ENCODE measurements around the gene DXO.
"Not testable (repeated sequence)": the region's sequence is repeated elsewhere in the genome, so short reads cannot be mapped to it uniquely, and the experiment has no call there.

Gene DXO

DNA sequence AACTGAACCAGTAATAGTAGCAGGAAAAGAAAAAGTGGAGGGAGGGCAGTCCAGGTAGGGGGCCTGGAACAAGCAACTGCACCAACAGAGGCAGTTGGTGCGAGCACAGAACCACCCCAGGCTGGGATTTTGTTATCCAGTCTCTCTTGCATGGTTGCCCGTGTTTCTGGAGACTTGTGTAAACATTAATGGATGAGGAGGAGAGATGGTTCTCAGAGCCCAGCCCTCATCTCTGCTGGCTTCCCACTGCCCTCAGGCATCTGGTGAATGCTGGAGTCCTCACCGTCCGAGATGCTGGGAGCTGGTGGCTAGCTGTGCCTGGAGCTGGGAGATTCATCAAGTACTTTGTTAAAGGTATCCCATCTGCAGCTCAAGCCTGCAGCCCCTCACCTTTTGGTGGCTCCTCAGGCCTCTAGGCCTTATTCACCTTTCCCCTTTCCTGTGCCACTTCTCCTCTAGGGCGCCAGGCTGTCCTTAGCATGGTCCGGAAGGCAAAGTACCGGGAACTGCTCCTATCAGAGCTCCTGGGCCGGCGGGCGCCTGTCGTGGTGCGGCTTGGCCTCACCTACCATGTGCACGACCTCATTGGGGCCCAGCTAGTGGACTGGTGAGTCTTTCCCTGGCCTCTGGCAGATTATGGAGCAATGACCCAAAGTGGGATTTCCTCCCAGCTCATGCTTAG, 8.4 kb upstream of the DXO start:
- DNase-seq (ENCODE audit: low read depth) = not testable (repeated sequence)

DNA sequence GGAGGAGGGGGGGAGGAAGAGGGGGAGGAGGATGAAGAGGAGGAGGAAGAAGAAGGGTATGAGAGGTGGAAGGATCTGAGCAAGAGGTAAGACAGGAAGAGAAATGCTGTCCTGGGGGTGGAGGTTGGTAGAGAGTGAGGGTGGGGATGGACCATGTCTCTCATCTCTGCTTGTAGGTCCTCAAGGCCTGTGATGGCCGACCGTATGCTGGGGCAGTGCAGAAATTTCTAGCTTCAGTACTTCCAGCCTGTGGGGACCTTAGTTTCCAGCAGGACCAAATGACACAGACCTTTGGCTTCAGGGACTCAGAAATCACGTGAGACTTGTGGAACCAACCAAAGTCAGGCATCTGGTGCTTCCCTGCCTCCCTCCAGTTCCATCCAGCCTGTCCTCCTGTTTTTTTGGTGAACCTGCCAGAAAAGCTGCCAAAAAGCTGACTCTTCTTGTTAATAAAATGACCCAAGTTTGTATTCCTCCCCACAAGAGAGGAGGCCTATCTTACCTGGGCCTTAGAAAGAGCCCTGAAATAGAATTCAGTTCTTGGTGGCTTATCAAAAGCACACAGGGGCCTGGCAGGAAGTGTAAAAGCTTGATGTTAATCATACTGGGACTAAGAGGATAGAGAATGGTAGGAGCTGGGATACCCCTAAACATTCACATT, 7.4 kb upstream of the DXO start:
- DNase-seq (ENCODE audit: low read depth) = no peak

DNA sequence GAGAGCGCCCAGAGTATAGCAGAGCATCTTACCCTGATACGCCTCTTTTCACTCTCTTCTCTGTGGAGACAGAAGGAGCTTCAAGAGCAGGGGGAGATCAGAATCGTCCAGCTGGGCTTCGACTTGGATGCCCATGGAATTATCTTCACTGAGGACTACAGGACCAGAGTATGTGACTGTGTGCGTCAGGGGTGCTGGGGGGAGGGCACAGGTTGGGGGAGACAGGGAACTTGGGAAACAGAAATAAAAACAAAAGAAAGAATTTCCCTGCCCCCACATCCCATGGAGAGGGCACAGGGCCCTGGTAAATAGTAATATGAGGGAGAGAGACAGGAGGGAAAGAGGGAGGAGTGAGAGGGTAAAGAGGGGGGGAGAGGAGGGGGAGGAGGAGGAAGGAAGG, 6.9 kb upstream of the DXO start:
- DNase-seq (ENCODE audit: low read depth) = no peak

DNA sequence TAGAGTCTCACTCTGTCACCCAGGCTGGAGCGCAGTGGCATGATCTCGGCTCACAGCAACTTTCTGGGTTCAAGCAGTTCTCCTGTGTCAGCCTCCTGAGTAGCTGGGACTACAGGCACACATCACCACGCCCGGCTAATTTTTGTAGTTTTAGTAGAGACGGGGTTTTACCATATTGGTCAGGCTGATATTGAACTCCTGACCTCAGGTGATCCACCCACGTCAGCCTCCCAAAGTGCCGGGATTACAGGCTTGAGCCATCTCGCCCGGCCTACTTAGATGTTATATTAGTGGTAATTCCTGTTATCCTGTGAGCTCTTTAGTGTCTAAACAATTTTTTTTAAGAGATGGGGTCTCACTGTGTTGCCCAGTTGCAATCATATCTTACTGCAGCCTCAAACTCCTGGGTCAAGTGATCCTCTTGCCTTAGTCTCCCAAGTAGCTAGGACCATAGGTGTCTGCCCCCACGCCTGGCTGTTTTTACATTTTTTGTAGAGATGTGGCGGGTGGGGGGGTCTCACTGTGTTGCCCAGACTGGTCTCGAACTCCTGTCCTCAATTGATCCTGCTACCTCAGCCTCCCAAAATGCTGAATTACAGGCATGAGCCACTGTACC, 6.0 kb upstream of the DXO start:
- no peak for DNase-seq (ENCODE audit: low read depth)

DNA sequence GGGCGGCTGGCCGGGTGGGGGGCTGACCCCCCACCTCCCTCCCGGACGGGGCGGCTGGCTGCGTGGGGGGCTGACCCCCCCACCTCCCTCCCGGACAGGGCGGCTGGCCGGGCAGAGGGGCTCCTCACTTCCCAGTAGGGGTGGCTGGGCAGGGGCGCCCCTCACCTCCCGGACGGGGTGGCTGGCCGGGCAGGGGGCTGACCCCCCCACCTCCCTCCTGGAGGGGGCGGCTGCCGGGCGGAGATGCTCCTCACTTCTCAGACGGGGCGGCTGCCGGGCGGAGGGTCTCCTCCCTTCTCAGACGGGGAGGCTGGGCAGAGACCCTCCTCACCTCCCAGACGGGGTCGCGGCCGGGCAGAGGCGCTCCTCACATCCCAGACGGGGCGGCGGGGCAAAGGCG, 4.1 kb upstream of the DXO start:
- not testable (repeated sequence) for DNase-seq (ENCODE audit: low read depth)

DNA sequence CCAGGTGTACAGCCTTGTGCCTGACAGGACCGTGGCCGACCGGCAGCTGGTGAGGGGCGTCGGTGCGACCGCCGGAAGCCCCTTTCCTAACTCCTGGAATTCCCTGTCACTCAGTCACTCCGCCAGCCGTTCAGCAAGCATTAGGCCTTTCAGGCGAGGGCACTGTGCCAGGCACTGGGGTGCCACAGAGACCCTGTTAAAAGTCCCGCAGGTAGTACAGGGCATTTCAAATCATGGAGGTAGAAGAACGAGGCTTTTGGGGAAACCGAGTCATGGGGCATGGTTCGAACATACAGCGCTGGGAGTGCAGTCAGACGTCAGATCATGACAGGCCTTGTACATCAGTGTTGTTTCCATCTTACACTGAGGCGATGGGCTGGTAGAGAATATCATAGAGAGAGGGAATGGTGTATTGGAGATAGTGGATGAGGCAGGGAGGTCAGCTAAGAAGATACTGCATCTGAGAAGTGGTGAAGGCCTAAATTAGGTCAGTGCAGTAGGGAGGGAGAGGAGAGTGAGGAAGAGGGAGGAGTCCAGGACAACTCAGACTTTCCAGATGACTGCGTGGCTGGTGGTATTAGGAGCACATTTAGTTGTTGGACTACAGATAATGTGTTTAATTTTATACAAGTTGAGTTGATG, 892 bp upstream of the DXO start:
- peak; percentile 67 for DNase-seq (ENCODE audit: low read depth)

DNA sequence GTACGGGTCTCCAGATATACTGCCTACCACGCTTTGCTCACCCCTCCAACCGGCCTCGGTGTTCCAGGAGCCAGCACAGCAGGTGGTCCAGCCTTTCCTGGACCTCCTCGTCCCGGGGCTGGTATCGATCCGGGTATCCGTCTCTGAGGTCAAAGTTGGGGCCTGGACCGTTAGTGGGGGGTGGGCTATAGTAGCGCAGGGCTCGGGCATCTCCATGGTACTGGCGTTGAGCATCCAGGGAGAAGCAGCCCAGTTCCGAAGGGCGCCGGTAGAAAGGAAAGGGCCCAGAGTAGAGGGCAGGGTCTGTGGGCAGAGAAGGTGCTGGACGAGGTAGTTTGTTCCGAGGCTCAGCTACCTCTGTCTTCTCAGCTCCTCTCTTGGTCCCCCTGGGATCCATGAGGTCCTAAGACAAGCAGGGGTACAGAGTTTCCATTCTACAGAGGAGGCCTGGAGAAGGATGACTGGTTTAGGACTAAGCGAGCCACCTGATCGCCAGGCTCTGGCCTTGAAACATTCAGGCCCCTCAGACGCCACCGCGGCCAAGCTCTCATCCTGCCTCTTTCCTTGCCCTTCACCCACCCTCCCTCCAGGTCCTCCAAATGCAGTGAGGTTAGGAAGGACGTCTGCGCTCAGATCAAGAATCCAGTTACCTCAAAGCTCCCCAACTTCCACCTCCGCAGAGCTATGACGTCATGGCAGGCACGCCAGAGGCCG, 502 bp downstream of the DXO start:
- DNase-seq (ENCODE audit: low read depth) = no peak

DNA sequence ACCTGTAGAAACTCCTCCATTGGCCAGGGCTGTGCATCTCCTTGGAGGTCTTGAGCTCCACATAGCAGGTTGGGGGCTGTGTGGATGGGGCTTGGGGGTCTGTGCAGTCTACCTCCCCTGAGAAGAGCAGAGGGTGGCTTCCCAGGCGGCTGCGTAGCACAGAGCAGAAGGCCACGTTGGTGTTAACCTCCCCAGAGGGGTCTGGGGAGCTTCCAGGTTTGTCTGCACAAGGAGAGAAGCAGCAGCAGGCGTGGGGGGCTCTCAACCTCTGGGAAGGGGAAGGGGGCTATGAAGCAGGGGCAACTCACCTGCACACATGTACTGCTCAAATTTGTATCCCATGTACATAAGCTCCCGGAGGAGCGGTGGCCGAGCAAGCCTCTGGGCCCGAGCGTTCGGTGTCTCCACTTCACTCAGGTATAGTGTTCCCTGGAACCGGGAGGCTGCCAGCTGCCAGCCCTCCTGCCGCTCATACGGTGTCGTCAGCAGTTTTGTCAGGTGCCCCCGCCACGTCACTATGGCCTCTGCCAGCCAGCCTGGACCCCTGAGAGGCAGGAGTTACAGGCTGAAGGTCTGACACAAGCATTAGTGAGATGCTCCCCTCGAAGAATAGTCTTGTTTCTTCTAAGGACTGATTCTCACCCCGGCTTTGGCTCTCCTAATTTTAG, 1.2 kb downstream of the DXO start:
- DNase-seq (ENCODE audit: low read depth) = no peak

DNA sequence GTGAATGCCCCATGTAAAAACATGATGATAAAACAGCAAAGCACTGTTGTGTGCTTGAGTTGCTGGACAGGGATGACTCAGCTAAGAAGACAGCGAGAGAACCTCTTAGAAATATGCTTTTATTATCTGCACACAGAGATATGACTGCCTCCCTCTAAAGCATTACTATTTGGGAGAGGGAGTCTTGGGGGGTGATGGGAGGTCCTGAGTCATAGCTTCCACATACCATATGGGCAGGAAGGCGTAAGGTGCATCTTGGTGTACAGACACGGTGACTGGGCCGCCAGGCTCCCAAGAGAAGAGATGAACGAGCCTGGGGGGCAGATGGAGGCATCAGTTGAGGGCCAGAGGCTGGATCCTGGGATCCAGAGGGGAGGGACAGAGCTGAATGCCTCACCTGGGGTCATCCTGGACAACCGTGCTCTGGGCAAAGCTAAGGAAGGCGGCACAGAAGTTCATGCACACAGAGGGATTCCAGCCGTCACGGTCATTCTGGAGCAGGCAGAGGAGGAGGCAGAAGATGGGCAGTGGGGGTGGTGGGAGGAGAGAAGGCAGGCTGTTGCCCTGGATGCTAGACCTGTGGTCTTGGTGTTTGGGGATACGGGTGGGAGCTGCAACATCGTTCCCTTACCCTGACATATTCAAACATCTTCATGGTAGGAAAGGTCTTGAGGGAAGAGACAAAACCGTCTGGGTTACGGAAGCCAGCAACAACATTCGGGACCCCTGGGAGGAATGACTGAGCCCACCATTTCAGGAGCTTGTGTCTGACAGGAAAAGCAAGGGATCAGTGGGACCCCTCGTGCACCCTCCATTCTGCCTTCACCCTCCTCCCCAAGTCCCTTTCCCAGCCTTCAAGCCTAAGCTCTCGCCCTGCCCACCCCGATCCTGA, 2.0 kb downstream of the DXO start:
- DNase-seq (ENCODE audit: low read depth) = peak; percentile 25

DNA sequence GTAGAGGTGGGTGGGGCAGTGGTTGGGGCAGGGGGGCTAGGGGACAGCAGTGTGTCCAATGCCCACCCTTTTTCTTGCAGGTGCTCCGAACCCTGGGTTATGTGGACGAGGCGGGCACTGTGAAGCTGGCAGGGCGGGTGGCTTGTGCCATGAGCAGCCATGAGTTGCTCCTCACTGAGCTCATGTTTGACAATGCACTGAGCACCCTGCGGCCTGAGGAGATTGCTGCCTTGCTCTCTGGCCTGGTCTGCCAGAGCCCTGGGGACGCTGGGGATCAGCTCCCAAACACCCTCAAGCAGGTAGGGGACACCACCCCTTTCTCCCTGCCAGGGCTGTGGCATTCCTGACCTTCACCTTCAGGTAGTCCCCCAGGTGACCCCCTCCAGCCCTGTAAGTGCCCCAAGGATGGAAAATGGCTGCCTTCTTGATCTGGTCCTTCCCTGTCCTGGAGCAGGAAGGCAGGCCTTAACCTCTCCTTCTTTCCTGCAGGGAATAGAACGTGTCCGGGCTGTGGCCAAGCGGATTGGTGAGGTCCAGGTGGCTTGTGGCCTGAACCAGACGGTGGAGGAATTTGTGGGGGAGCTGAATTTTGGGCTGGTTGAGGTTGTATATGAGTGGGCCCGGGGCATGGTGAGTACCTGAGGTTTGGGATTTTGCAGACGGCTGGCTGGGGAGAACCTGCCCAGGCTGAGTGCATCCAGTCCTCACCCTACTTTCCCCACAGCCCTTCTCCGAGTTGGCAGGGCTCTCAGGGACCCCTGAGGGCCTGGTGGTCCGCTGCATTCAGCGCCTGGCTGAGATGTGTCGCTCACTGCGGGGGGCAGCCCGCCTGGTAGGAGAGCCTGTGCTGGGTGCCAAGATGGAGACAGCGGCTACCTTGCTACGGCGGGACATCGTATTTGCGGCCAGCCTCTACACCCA, 2.9 kb downstream of the DXO start:
- no peak for DNase-seq (ENCODE audit: low read depth)

DNA sequence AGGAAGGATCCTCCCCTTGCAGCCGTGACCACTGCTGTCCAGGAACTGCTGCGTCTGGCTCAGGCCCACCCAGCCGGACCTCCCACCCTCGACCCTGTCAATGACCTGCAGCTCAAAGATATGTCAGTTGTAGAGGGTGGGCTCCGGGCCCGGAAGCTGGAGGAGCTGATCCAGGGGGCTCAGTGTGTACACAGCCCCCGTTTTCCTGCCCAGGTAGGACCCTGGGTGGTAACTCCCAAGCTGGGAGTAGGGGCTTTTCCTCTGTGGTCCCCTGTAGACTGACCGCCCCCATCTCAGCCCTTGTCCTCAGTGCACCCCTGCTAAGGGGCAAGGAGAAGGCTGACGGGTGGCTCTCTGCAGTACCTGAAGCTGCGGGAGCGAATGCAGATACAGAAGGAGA, 3.6 kb downstream of the DXO start:
- no peak for DNase-seq (ENCODE audit: low read depth)

DNA sequence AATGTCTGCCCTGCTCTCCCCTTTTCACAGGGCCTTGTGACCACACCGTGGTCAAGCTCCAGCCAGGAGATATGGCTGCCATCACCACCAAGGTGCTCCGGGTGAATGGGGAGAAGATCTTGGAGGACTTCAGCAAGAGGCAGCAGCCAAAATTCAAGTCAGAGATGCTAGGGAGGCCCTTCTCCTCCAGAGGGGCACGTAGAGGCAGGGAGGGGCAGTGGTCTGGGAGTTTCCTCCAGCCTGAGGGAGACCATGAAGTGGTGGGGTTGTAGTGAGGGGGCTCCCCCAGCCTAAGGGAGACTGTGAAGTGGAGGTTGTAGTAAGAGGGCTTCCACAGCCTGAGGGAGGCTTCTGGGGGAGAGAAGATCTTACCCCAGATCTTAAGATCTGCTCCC, 4.0 kb downstream of the DXO start:
- no peak for DNase-seq (ENCODE audit: low read depth)

DNA sequence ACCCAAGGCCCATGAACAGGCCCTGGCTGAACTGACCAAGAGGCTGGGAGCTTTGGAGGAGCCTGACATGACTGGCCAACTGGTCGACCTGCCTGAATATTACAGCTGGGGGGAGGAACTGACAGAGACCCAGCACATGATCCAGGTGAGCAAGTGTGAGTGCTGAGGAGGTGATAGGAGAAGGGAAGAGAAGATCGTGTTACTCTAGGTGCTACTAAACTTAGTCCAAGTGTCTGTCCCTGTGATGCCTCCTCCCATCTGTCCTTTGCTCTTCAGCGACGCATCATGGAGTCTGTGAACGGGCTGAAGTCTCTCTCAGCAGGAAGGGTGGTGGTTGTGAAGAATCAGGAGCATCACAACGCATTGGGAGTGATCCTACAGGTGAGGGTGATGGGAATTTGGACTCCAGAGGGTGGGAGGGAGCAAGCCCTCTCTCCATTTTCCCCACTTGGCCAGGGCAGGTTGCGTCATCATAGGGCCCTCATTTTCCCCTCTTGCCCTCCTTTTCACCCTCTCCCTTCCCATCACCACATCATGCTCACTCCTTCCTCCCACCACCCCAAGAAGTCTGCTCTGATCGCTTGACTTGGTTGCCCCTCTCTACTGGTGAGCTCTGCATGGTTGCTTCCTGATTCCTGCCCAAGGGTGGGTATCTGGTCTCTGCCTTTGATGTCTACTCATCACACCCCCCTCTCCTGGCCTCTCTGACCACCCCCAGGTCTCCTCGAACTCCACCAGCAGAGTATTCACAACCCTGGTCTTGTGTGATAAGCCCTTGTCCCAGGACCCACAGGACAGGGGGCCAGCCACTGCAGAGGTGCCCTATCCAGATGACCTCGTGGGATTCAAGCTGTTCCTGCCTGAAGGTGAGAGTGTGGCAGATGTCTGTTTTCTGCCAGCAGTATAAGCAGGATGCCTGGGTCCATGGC, 4.7 kb downstream of the DXO start:
- DNase-seq (ENCODE audit: low read depth) = no peak

DNA sequence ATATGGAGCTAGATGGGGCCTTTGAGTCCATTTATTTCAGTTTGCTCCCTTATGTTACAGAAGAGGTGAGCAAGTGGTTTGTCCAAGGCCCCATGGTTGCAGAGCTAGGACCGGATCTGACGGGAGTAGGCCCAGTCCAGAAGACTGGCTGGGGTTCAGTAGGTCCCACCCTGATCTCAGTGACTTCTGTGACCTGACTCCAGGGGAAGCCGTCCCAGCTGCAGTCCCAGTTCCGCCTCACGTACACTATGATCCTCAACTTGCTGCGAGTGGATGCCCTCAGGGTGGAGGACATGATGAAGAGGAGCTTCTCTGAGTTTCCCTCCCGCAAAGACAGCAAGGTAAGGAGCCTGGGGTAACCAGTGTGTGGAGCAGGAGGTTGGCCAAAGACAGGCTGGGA, 5.4 kb downstream of the DXO start:
- DNase-seq (ENCODE audit: low read depth) = no peak

DNA sequence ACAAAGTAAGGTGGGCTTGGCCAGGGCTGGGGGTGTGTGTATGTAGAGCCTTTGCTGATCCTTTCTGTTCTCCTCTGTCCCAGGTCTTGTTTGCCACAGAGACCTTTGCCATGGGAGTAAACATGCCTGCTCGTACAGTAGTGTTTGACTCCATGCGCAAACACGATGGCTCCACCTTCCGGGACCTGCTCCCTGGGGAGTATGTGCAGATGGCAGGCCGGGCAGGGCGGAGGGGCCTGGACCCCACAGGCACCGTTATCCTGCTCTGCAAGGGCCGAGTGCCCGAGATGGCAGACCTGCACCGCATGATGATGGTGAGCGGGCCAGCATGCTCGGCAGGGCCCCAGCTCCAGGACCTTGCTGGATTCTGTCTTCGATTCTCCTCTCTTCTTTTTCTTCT, 6.2 kb downstream of the DXO start:
- DNase-seq (ENCODE audit: low read depth) = no peak

DNA sequence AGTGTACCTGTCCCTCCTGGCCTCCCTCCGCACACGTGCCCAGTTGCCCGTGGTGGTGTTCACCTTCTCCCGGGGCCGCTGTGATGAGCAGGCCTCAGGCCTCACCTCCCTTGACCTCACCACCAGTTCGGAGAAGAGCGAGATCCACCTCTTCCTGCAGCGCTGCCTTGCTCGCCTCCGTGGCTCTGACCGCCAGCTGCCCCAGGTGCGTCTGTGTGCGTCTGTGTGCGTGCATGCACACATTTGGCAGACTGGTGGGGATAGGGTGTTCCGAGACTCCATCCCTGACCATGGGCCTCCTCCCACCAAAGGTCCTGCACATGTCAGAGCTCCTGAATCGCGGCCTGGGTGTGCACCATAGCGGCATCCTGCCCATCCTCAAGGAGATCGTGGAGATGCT, 8.0 kb downstream of the DXO start:
- DNase-seq (ENCODE audit: low read depth) = no peak

DNA sequence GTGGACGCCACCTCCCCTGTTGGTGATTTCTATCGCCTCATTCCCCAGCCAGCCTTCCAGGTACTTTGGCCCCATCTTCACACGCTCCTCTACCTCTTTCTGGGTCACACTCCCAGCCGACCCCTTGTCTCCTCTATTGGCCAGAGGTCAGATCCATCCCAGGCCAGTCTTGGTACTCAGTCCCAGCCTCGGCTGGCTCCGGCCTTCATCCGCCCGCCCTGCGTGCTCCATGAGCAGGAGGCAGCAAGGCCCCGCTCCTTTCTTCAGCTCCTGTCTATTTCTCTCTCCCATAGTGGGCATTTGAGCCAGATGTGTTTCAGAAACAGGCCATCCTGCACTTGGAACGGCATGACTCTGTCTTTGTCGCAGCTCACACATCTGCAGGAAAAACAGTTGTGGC, 10.3 kb downstream of the DXO start:
- DNase-seq (ENCODE audit: low read depth) = no peak

All from EH (cell line).